Measurements from ENCODE around the gene SYNPO2L. TPM values are rescaled to one million over a fixed set of nuclear protein-coding genes. Genes with fewer than 3 reads are reported as not detected.

Gene SYNPO2L
- total RNA-seq, 1 donor from 2014 or later: not detected

DNA sequence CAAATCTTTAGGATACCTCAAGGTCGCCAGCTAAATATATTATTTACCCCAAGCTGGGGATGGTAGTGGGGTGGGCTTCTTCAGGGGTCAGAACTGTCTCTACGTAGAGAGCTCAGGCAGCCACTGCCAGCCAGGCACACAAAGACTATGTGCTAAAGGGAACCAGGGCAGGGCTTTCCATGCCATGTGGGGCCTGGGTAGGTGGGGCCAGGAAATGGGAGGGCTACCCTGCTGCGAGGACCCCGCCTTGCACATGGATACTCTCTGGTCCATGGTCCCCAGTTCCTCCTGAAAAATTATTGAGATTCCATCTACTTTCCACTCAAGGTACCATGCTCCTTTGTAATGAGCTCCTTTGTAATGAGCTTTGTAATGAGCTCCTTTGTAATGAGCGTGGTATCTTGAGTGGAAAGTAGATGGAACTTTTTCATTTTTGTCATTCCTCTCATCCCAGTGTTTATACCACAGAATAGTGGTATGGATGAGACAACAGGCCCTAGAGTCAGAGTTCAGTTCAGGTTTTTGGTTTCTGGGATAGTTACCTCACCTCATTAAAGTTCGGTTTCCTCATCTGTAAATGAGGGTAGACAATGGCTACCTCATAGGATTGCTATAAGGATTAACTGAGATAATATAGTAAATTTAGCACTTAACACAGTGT is 5.8 kb downstream of the SYNPO2L start:
- DNase-seq (ENCODE audit: low read depth, low spot score): no peak

- no peak for DNase-seq (ENCODE audit: low read depth, low spot score)
Observed at GRCh38 chr10:73648975-73649829, 6.6 kb downstream of the SYNPO2L start.

- DNase-seq (ENCODE audit: low read depth, low spot score): no peak
Observed at GRCh38 chr10:73647875-73648651, 7.8 kb downstream of the SYNPO2L start.

- DNase-seq (ENCODE audit: low read depth, low spot score): no peak
Observed at GRCh38 chr10:73647211-73647874, 8.5 kb downstream of the SYNPO2L start.

- DNase-seq (ENCODE audit: low read depth, low spot score): no peak
Observed at GRCh38 chr10:73646598-73647041, 9.2 kb downstream of the SYNPO2L start.

DNA sequence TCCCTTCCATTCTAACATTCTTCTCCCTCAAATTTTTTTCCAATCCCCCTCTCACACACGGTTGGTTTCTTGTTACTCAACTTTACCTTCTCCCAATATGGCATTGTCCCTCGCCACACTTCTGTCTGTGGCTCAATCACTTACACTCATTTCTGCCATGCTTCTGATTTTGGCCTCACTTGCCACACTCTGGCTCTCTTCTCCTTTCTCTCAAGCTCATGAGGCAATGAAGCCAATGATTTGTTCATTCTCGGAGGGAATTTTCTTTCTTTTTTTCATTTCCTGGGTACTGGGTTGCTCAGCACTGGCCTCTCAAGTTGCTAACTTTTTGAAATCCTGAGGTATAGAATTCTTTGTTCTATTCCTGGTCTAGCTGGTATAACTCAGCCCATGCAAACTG is 10.6 kb downstream of the SYNPO2L start:
- no peak for DNase-seq (ENCODE audit: low read depth, low spot score)

DNA sequence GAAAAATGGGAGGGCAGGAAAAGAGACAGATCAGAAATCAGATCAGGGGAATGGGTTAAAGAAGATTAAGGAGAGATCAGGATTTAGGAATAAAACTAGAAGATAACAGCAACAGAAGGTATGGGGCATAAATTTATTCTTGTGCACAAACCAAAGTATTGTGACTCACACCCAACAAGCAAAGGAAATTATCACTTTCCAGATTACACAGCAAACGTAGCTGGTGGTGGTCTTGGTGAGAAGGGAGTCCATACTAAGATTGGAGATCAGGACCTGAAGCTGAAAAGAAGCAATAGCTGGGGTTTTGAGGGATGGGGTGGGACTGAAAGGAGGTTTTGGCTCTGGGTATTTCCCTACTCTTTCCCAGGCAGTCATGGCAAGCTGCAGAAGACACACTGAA is 11.1 kb downstream of the SYNPO2L start:
- no peak for DNase-seq (ENCODE audit: low read depth, low spot score)

- no peak for DNase-seq (ENCODE audit: low read depth, low spot score)
Observed at GRCh38 chr10:73644015-73644743, 11.7 kb downstream of the SYNPO2L start.

DNA sequence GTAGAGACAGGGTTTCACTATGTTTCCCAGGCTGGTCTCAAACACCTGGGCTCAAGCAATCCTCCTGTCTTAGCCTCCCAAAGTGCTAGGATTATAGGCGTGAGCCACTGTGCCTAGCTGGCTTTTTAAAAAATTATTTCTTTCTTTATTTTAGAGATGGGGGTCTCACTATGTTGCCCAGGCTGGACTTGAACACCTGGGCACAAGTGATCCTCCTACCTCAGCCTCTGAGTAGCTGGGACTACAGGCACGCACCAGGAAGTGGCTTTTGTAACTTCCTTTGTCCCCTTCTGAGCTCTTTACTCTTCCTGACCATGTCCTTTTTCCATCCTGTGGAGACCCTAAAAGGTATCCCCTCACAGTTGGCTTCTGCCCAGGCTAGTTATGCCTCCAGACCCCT is 12.5 kb downstream of the SYNPO2L start:
- DNase-seq (ENCODE audit: low read depth, low spot score): no peak

DNA sequence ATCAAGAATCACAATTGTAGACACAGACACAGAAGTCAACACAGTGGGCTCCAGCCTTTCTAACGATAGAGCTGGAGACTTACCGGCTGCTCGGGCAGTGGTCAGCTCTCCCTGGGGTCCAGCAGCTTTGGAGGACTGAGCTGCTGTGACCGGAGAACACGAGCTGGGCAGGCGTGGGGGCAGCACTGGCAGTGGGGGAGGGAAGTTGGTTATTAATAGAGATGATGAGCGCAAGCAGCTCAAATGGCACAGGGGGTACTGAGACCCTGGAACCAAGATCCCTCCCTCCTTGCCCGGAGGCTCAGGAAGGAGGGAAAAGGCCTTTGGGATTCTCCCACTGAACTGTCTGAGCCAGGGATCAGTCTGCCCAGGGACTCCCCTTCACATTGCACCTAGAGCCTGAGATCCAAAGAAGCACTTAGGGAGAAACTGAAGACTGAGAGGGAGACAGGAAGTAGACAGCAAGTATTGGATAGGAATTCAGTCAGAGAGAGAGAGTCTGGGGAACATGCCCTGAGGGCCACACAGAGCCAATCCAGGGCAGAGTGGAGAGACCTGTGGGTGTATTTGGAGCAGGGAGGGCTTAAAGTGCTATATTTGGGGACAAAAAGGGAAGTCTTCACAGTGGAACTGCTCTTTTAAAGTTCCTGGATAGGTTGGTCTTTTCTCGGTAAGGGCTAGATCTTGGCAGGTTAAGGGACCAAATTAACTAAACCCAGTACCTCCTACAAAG is 14.3 kb downstream of the SYNPO2L start, which contains the start of gene MYOZ1:
TSS of gene MYOZ1 (minus strand) at position 147 of the 733 bp plus-strand sequence. CDS start 1,457 bp downstream, outside the sequence.
- no peak for DNase-seq (ENCODE audit: low read depth, low spot score)

- DNase-seq (ENCODE audit: low read depth, low spot score): no peak
Observed at GRCh38 chr10:73639286-73639685, 16.5 kb downstream of the SYNPO2L start.

DNA sequence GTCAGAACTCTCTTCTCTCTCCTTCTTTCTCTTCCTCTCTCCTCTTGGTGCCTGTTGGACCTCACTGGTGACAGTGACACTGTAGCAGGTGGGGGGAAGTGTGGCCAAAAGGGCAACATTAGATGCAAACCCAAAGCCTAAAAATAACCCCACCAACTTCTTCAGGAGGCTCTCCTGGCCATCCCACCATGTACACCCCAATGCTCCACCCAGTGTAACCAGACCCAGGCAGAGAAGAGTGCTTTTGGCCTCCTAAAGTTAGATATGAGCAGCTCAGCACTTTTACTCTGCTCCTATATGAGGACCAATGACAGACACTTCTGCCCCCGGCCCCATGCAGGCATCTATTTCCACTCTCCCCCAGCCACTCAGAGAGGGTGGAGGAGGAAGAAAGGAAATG is 20.0 kb downstream of the SYNPO2L start:
- no peak for DNase-seq (ENCODE audit: low read depth, low spot score)

- DNase-seq (ENCODE audit: low read depth, low spot score): no peak
Observed at GRCh38 chr10:73634421-73634820, 21.4 kb downstream of the SYNPO2L start.

GRCh38 chr10:73629165-73629564 is 26.7 kb downstream of the SYNPO2L start:
- no peak for DNase-seq (ENCODE audit: low read depth, low spot score)

DNA sequence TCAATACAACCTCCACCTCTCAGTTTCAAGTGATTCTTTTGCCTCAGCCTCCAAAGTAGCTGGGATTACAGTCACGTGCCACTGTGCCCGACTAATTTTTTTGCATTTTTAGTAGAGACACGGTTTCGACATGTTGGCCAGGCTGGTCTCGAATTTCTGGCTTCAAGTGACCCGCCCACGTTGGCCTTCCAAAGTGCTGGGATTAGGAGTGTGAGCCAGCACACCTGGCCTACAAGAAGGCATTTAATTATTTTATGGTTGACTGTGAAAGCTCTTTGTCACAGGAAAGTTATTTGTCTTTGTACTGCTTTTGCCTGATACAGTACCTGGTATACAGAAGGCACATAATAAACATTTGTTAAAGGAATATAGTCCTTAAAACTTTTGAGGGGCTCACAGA is 27.4 kb downstream of the SYNPO2L start:
- DNase-seq (ENCODE audit: low read depth, low spot score): no peak

DNA sequence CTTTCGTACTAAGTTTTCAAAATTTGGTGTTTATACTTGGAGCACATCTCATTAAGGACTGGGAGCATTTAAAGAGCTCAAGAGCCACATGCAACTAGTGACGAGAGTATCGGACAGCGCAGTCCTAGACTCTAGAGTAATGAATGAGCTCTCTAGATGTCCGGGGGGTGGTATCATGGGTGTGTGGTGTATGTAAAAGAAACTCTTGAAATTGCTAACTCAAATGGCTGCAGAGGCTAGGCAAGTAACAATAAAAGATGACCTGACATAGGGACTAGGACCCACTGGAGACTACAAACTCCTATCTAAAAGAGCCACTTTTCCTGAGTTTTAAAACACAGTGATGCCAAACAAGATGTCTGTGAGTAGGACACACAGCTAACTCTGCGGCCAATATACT is 28.5 kb downstream of the SYNPO2L start:
- DNase-seq (ENCODE audit: low read depth, low spot score): no peak

- DNase-seq (ENCODE audit: low read depth, low spot score): peak; percentile 90
Observed at GRCh38 chr10:73625884-73626752, 29.7 kb downstream of the SYNPO2L start.

DNA sequence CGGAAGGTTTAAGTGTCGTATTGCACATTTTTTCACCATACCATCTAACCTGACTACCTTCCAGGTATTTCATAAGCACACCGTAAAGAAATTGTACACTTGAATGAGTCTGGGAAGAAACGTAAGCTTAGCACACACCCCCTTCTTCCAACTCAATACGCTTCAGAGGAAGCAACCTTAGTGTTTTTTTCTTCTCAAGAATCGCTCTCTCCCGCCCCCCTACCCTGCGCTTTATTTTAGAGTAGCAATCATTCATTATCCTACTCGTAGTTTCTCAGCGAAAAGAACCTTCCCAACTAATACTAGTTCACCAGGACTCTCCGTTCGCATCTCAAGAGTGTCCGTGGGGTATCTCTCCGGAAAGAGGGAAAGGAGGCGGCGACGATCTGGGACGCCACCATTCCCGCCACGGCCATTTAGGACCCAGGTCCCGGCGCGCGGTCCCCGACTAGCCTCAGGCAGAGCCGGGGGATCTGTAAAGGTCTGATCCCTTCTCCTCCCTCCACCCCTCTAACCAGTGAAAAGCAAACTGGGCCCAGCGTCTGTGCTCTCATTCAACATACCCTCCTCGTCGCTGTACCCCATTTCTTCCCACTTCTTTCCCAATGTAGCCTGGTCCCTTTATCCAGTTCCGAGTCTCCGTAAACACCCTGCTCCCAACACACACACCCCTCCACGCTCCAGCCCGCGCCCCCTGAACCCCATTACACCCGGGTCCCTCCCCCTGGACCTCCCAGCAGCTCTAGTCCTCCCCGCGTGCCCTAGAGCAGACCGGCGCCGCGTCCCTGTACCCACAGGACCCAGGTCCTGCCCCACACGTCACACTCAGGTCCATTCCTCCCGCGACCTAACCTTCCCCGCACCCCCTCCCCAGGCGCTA is 30.6 kb downstream of the SYNPO2L start:
- DNase-seq (ENCODE audit: low read depth, low spot score): no peak

Data from pulmonary artery endothelial cell (primary cell).